Parathyroid adenoma (tissue), 2 donors: ENCODE results near the gene UNC119.

Experiments used
- H2AFZ ChIP-seq: fragments of 300-600 bp; sonication (generic); one replicate; pipeline ENCODE4 v1.7.0; 2017; ENCODE audit warnings: antibody characterized with exemption, mild to moderate bottlenecking
- H3K27ac ChIP-seq: fragments of 300-600 bp; sonication (generic); one replicate; pipeline ENCODE4 v1.7.0; 2017
- H3K27me3 ChIP-seq: fragments of 300-600 bp; sonication (generic); one replicate; pipeline ENCODE4 v1.7.0; 2017; ENCODE audit warnings: low read length; ENCODE audit not compliant: control insufficient read depth, insufficient read depth
- H3K36me3 ChIP-seq: fragments of 300-600 bp; sonication (generic); one replicate; pipeline ENCODE4 v1.7.0; 2017; ENCODE audit warnings: low read length; ENCODE audit not compliant: control insufficient read depth, insufficient read depth
- H3K4me1 ChIP-seq: fragments of 300-600 bp; sonication (generic); one replicate; pipeline ENCODE4 v1.7.0; 2017; ENCODE audit warnings: control low read depth
- H3K4me2 ChIP-seq: fragments of 300-600 bp; sonication (generic); one replicate; pipeline ENCODE4 v1.7.0; 2017; ENCODE audit warnings: low read length
- H3K4me3 ChIP-seq: fragments of 300-600 bp; sonication (generic); one replicate; pipeline ENCODE4 v1.7.0; 2017; ENCODE audit warnings: low read depth, low read length
- H3K79me2 ChIP-seq: fragments of 300-600 bp; sonication (generic); one replicate; pipeline ENCODE4 v1.7.0; 2017; ENCODE audit warnings: control low read depth
- H3K9ac ChIP-seq: fragments of 300-600 bp; sonication (generic); one replicate; pipeline ENCODE4 v1.7.0; 2017; ENCODE audit warnings: mild to moderate bottlenecking
- H3K9me3 ChIP-seq: fragments of 300-600 bp; sonication (generic); one replicate; pipeline ENCODE4 v1.7.0; 2017; ENCODE audit warnings: low read length; ENCODE audit not compliant: control insufficient read depth
- CTCF ChIP-seq: fragments of 300-600 bp; sonication (generic); IDR thresholded peaks from one replicate; pipeline ENCODE4 v1.7.0; 2017; ENCODE audit warnings: antibody characterized with exemption, mild to moderate bottlenecking
- donor health status: primary hyperparathyroidism.

The UNC119 gene

GRCh38 chr17:28514561-28515002, 37.8 kb downstream of the UNC119 start:
- Histone ChIP-seq H3K4me3 (no peak overlapping the region), H3K4me2 (no peak overlapping the region), H2AFZ (no peak overlapping the region), H3K79me2 (no peaks in the 10 kb centered on the region), H3K9me3 (no peaks in the 10 kb centered on the region), H3K27ac (no peak overlapping the region), H3K4me1 (peaks cover under 1% of the 10 kb centered on the region), H3K27me3 (no peaks in the 10 kb centered on the region), H3K9ac (no peak overlapping the region), H3K36me3 (no peaks in the 10 kb centered on the region)
- TF ChIP-seq CTCF: no peak

- Histone ChIP-seq H3K9me3 (no peaks in the 10 kb centered on the region), H3K27me3 (no peaks in the 10 kb centered on the region), H2AFZ (no peak overlapping the region), H3K9ac (no peak overlapping the region), H3K4me3 (no peak overlapping the region), H3K4me2 (no peak overlapping the region), H3K4me1 (peaks cover 3% of the 10 kb centered on the region), H3K79me2 (no peaks in the 10 kb centered on the region), H3K27ac (no peak overlapping the region), H3K36me3 (no peaks in the 10 kb centered on the region)
- no peak for TF ChIP-seq CTCF
Observed at GRCh38 chr17:28513476-28513875, 38.9 kb downstream of the UNC119 start.

GRCh38 chr17:28511858-28512461, 40.5 kb downstream of the UNC119 start:
- no peak for TF ChIP-seq CTCF
- no peak overlapping the region for H3K4me2 ChIP-seq
- H3K9ac ChIP-seq: no peak overlapping the region
- no peaks in the 10 kb centered on the region for H3K79me2 ChIP-seq
- H3K4me1 ChIP-seq: peaks cover 3% of the 10 kb centered on the region
- H3K9me3 ChIP-seq: no peaks in the 10 kb centered on the region
- H3K27ac ChIP-seq: no peak overlapping the region
- no peaks in the 10 kb centered on the region for H3K27me3 ChIP-seq
- H2AFZ ChIP-seq: no peak overlapping the region
- H3K4me3 ChIP-seq: no peak overlapping the region
- no peaks in the 10 kb centered on the region for H3K36me3 ChIP-seq

- Histone ChIP-seq H3K4me1 (peaks cover 3% of the 10 kb centered on the region), H3K9me3 (no peaks in the 10 kb centered on the region), H3K36me3 (no peaks in the 10 kb centered on the region), H3K9ac (no peak overlapping the region), H3K27ac (no peak overlapping the region), H3K27me3 (no peaks in the 10 kb centered on the region), H3K4me3 (no peak overlapping the region), H3K4me2 (no peak overlapping the region), H2AFZ (no peak overlapping the region), H3K79me2 (no peaks in the 10 kb centered on the region)
- no peak for TF ChIP-seq CTCF
Observed at GRCh38 chr17:28509789-28510188, 42.6 kb downstream of the UNC119 start.

- no peak overlapping the region for H2AFZ ChIP-seq
- H3K4me1 ChIP-seq: peaks cover 3% of the 10 kb centered on the region
- TF ChIP-seq CTCF: no peak
- no peak overlapping the region for H3K27ac ChIP-seq
- no peak overlapping the region for H3K9ac ChIP-seq
- no peaks in the 10 kb centered on the region for H3K27me3 ChIP-seq
- H3K9me3 ChIP-seq: no peaks in the 10 kb centered on the region
- H3K79me2 ChIP-seq: no peaks in the 10 kb centered on the region
- H3K4me2 ChIP-seq: no peak overlapping the region
- no peaks in the 10 kb centered on the region for H3K36me3 ChIP-seq
- no peak overlapping the region for H3K4me3 ChIP-seq
Observed at GRCh38 chr17:28508211-28508724, 44.2 kb downstream of the UNC119 start.
